IMR-90 (cell line): ENCODE results near the gene CACNA2D3.

Experiments used
- BHLHE40 ChIP-seq: fragments of 150-350 bp; IDR thresholded peaks from 2 replicates; pipeline ENCODE4 v1.6.1; 2016; ENCODE audit warnings: mild to moderate bottlenecking, low read depth, low read length
- CEBPB ChIP-seq: IDR thresholded peaks from 2 replicates; pipeline ENCODE4 v1.6.1; 2012; ENCODE audit warnings: low read depth, low read length, improper control_type of control experiment
- CTCF ChIP-seq: conservative IDR thresholded peaks from 2 replicates; pipeline ENCODE4 v1.5.1; 2012; ENCODE audit warnings: mild to moderate bottlenecking, low read depth, low read length, improper control_type of control experiment
- ELK1 ChIP-seq: fragments of 150-350 bp; IDR thresholded peaks from 2 replicates; pipeline ENCODE4 v1.6.1; 2016; ENCODE audit warnings: low read depth, mild to moderate bottlenecking, low read length, moderate library complexity, borderline replicate concordance
- FOS ChIP-seq: fragments of 150-350 bp; IDR thresholded peaks from 2 replicates; pipeline ENCODE4 v1.6.1; 2016; ENCODE audit warnings: low read depth, low read length
- MAZ ChIP-seq: IDR thresholded peaks from 2 replicates; pipeline ENCODE4 v1.6.1; 2012; ENCODE audit warnings: low read depth, mild to moderate bottlenecking, low read length, improper control_type of control experiment, moderate library complexity, borderline replicate concordance
- MXI1 ChIP-seq: IDR thresholded peaks from 2 replicates; pipeline ENCODE4 v1.6.1; 2012; ENCODE audit warnings: low read depth, mild to moderate bottlenecking, low read length, moderate library complexity, borderline replicate concordance
- POLR2A ChIP-seq: IDR thresholded peaks from 2 replicates; pipeline ENCODE4 v1.6.1; 2012; ENCODE audit warnings: mild to moderate bottlenecking, low read depth, low read length
- RAD21 ChIP-seq: IDR thresholded peaks from 2 replicates; pipeline ENCODE4 v1.6.1; 2012; ENCODE audit warnings: low read length, improper control_type of control experiment
- RFX5 ChIP-seq: IDR thresholded peaks from 2 replicates; pipeline ENCODE4 v1.8.0; 2012; ENCODE audit warnings: low read depth, mild to moderate bottlenecking, low read length, moderate library complexity
- SMC3 ChIP-seq: fragments of 150-350 bp; IDR thresholded peaks from 2 replicates; pipeline ENCODE4 v1.6.1; 2016; ENCODE audit warnings: low read depth, mild to moderate bottlenecking, antibody characterized with exemption, low read length, moderate library complexity
- USF2 ChIP-seq: fragments of 150-350 bp; IDR thresholded peaks from 2 replicates; pipeline ENCODE4 v1.6.1; 2017; ENCODE audit warnings: mild to moderate bottlenecking, antibody characterized with exemption, low read length, low read depth

- TF ChIP-seq CTCF (no peak), USF2 (no peak), POLR2A (no peak), MAZ (no peak), CEBPB (no peak), RFX5 (no peak), MXI1 (no peak), ELK1 (no peak), RAD21 (no peak), BHLHE40 (no peak), SMC3 (no peak), FOS (no peak)
These were observed 473.7 kb downstream of the CACNA2D3 start for GRCh38 chr3:54596087-54596486.
